ENCODE data around the gene SHOC1.

SHOC1 gene

DNA sequence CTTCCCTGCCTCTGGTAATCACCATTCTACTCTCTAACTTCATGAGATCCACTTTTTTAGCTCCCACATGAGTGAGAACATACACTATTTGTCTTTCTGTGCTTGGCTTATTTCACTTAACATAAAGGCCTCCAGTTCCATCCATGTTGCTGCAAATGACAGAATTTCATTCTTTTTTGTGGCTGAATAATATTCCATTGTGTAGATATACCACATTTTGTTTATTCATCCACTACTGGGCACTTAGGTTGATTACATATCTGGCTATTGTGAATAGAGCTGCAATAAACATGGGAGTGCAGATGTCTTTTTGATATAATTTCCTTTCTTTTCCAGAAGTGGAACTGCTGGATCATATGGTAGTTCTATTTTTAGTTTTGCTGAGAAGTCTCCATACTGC is 28.7 kb downstream of the SHOC1 start:
- Histone ChIP-seq H3K36me3 (ENCODE audit: control insufficient read depth, insufficient read depth, low read length) (no peaks in the 10 kb centered on the region), H3K27me3 (replicated peaks; ENCODE audit: control insufficient read depth, insufficient read depth, low read length) (no peaks in the 10 kb centered on the region), H3K4me3 (replicated peaks; ENCODE audit: low read depth, low read length) (no peak overlapping the region)
- DNase-seq (ENCODE audit: extremely low read depth, insufficient read length): no peak
- TF ChIP-seq, protein P1, sequence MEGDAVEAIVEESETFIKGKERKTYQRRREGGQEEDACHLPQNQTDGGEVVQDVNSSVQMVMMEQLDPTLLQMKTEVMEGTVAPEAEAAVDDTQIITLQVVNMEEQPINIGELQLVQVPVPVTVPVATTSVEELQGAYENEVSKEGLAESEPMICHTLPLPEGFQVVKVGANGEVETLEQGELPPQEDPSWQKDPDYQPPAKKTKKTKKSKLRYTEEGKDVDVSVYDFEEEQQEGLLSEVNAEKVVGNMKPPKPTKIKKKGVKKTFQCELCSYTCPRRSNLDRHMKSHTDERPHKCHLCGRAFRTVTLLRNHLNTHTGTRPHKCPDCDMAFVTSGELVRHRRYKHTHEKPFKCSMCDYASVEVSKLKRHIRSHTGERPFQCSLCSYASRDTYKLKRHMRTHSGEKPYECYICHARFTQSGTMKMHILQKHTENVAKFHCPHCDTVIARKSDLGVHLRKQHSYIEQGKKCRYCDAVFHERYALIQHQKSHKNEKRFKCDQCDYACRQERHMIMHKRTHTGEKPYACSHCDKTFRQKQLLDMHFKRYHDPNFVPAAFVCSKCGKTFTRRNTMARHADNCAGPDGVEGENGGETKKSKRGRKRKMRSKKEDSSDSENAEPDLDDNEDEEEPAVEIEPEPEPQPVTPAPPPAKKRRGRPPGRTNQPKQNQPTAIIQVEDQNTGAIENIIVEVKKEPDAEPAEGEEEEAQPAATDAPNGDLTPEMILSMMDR (IDR thresholded peaks at IDR 0.05; ENCODE audit: insufficient read depth, low read length, poor library complexity, severe bottlenecking): no peak

GRCh38 chr9:111762556-111762955 is 32.2 kb downstream of the SHOC1 start:
- DNase-seq (ENCODE audit: extremely low read depth, insufficient read length): no peak
- Histone ChIP-seq H3K36me3 (ENCODE audit: control insufficient read depth, insufficient read depth, low read length) (no peaks in the 10 kb centered on the region), H3K4me3 (replicated peaks; ENCODE audit: low read depth, low read length) (no peak overlapping the region), H3K27me3 (replicated peaks; ENCODE audit: control insufficient read depth, insufficient read depth, low read length) (no peaks in the 10 kb centered on the region)
- TF ChIP-seq, protein P1 (IDR thresholded peaks at IDR 0.05; ENCODE audit: insufficient read depth, low read length, poor library complexity, severe bottlenecking): no peak

DNA sequence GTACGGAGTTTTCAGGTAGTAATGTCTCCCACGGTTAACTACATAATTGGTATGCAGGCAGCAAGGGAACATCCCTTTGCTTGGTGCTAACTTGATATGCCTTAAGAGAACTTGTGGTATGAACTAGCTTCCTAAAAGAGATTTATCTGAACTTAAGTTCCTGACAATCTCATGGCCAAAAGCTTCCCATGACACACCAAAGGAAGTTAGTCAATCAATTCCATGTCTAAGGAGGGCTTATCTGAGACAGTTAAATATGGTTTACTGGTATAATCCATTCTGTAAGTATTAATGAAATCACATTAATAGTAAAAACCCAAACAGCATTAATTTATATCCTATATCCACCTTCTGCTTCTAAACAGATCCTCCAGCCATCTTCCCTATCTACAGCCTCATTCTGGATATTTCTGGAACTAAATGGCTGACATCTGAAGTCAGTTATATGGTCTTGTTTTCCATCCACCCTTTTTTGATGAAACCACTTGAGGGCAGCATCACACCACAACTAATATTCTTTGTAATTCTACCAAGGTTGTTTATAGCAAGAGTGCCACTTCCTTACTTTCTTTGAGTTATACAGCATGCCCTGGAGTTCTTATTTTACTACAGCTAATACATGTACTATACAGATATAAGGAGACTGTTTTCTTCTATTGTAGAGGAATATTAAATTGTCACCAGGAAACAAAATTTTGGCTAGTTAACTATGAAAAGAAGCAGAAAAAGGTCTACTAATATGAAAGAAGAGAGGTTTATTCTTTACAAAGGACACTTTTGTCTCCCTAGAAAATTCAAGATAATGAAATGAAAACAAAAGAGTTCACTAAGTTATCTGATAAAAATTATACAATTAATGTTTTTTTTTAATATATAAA is 34.7 kb downstream of the SHOC1 start:
- TF ChIP-seq, protein P1 (IDR thresholded peaks at IDR 0.05; ENCODE audit: insufficient read depth, low read length, poor library complexity, severe bottlenecking): peak; percentile 51

DNA sequence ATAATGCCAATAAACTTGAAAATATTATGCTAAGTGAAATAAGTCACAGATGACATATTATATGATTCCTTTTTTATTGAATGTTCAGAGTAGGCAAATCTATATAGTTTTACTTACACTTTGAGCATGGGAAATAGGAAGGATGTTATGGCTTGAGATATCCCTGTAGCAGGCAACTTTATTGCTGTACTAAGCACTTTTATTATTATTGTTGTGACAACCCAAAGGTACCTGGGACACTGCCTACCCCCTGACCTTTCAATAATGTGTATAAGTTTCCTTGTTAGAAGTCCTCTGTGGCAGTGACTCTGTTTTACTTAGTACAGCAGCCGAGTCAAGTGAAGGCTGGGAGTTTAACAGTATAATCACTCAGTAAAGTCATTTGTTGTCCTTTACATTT is 39.9 kb downstream of the SHOC1 start:
- no peak for DNase-seq (ENCODE audit: extremely low read depth, insufficient read length)
- Histone ChIP-seq H3K27me3 (replicated peaks; ENCODE audit: control insufficient read depth, insufficient read depth, low read length) (no peaks in the 10 kb centered on the region), H3K4me3 (replicated peaks; ENCODE audit: low read depth, low read length) (no peak overlapping the region), H3K36me3 (ENCODE audit: control insufficient read depth, insufficient read depth, low read length) (no peaks in the 10 kb centered on the region)
- TF ChIP-seq, protein P1 (IDR thresholded peaks at IDR 0.05; ENCODE audit: insufficient read depth, low read length, poor library complexity, severe bottlenecking): no peak

More for the DNA sequence above, 34.7 kb downstream of the SHOC1 start:
- no peaks in the 10 kb centered on the region for H3K36me3 ChIP-seq (ENCODE audit: control insufficient read depth, insufficient read depth, low read length)
- peak; percentile 54 for DNase-seq (ENCODE audit: extremely low read depth, insufficient read length)
- H3K27me3 ChIP-seq (replicated peaks; ENCODE audit: control insufficient read depth, insufficient read depth, low read length): no peaks in the 10 kb centered on the region
- no peak overlapping the region for H3K4me3 ChIP-seq (replicated peaks; ENCODE audit: low read depth, low read length)

GRCh38 chr9:111752455-111752854 is 42.3 kb downstream of the SHOC1 start:
- Histone ChIP-seq H3K27me3 (replicated peaks; ENCODE audit: control insufficient read depth, insufficient read depth, low read length) (no peaks in the 10 kb centered on the region), H3K36me3 (ENCODE audit: control insufficient read depth, insufficient read depth, low read length) (no peaks in the 10 kb centered on the region), H3K4me3 (replicated peaks; ENCODE audit: low read depth, low read length) (no peak overlapping the region)
- TF ChIP-seq, protein P1 (IDR thresholded peaks at IDR 0.05; ENCODE audit: insufficient read depth, low read length, poor library complexity, severe bottlenecking): no peak
- DNase-seq (ENCODE audit: extremely low read depth, insufficient read length): no peak

Data from GM06990 (cell line).